Endothelial cell of umbilical vein (primary cell): ENCODE measurements around the gene DNTT. TPM values are rescaled to one million over a fixed set of nuclear protein-coding genes. Genes with fewer than 3 reads are reported as not detected.
A peak's percentile ranks its signal among the peaks of the same experiment; 100 is the strongest.

Source experiments
- BruUV-seq: library from RNA; stranded (reverse); fragments of 400-500 nt; replicated peaks from 2 replicates; lab custom pipeline; 2021; lab: Mats Ljungman, UMichigan
- CTCF ChIA-PET: fragments of 300-600, 350-600 bp; sonication (Branson Sonifier 250); formaldehyde crosslinking; loops from one replicate; lab custom pipeline; 2021; ENCODE audit warnings: antibody characterized with exemption, inconsistent platforms; lab: Charles Lee
- POLR2A ChIA-PET: fragments of 300-600, 350-600 bp; sonication (Branson Sonifier 250); formaldehyde crosslinking; loops from one replicate; lab custom pipeline; 2021; ENCODE audit warnings: antibody characterized with exemption, inconsistent platforms; lab: Charles Lee
- DNase-seq: peaks from one replicate; pipeline ENCODE4 v3.0.0-alpha.2; 2011; ENCODE audit warnings: low read depth, low spot score
- FAIRE-seq: peaks from 2 replicates; lab custom pipeline; 2011; peaks lifted over from hg19 to GRCh38; lab: Jason Lieb, UNC
- H2AFZ ChIP-seq: 2 replicates; pipeline ENCODE4 v1.6.0; 2012; ENCODE audit warnings: low read depth, low read length, control low read depth, inconsistent platforms
- H3K27ac ChIP-seq: 2 replicates; pipeline ENCODE4 v1.5.1; 2011; ENCODE audit warnings: low read depth, mild to moderate bottlenecking, control low read depth, low read length, moderate library complexity; ENCODE audit not compliant: insufficient read depth
- H3K27me3 ChIP-seq, 2 experiments: 2 replicates each; pipeline versions ENCODE4 v1.6.0 to v1.6.1; 2011; ENCODE audit warnings: low read length in 2 of 2, mixed read lengths in 1 of 2; ENCODE audit not compliant: control insufficient read depth in 2 of 2, insufficient read depth in 2 of 2
- H3K36me3 ChIP-seq, 2 experiments: 2 replicates in 1 of 2; 3 replicates in 1 of 2; pipeline ENCODE4 v1.5.1; 2011; ENCODE audit warnings: low read length in 2 of 2, mild to moderate bottlenecking in 1 of 2, moderate library complexity in 1 of 2; ENCODE audit not compliant: control insufficient read depth in 2 of 2, insufficient read depth in 2 of 2; ENCODE audit errors: extremely low read depth in 1 of 2
- H3K4me1 ChIP-seq: 3 replicates; pipeline ENCODE4 v1.5.1; 2011; ENCODE audit warnings: mild to moderate bottlenecking, low read length; ENCODE audit not compliant: control insufficient read depth, insufficient read depth; ENCODE audit errors: extremely low read depth
- H3K4me2 ChIP-seq: 2 replicates; pipeline ENCODE4 v1.6.1; 2011; ENCODE audit warnings: low read length, control low read depth, mixed read lengths; ENCODE audit not compliant: insufficient read depth
- H3K4me3 ChIP-seq, 3 experiments: fragments of 200-600 bp in 1 of 3; sonication (generic), shearing (Covaris generic) in 1 of 3; replicated peaks in 1 of 3; 2 replicates each; pipeline ENCODE4 v1.5.1; 2011 to 2016; ENCODE audit warnings: control low read depth in 3 of 3, low read length in 3 of 3, mild to moderate bottlenecking in 2 of 3, inconsistent platforms in 1 of 3, low read depth in 1 of 3, moderate library complexity in 1 of 3; ENCODE audit not compliant: insufficient read depth in 1 of 3
- H3K79me2 ChIP-seq: 2 replicates; pipeline ENCODE4 v1.6.0; 2012; ENCODE audit warnings: low read length, inconsistent platforms; ENCODE audit not compliant: control insufficient read depth, insufficient read depth
- H3K9ac ChIP-seq: replicated peaks from 2 replicates; pipeline ENCODE3; 2011; ENCODE audit warnings: low read length, control low read depth; ENCODE audit not compliant: insufficient read depth; ENCODE audit errors: extremely low read depth
- H3K9me1 ChIP-seq: replicated peaks from 3 replicates; pipeline ENCODE4 v1.6.0; 2011; ENCODE audit warnings: mild to moderate bottlenecking, low read length; ENCODE audit not compliant: control insufficient read depth, insufficient read depth; ENCODE audit errors: extremely low read depth
- H3K9me3 ChIP-seq: replicated peaks from 2 replicates; pipeline ENCODE4 v1.5.1; 2012; ENCODE audit warnings: low read length, inconsistent platforms; ENCODE audit not compliant: control insufficient read depth, insufficient read depth
- H4K20me1 ChIP-seq: replicated peaks from 2 replicates; pipeline ENCODE3; 2011; ENCODE audit warnings: mild to moderate bottlenecking, low read length; ENCODE audit not compliant: control insufficient read depth, insufficient read depth; ENCODE audit errors: extremely low read depth
- CTCF ChIP-seq, 2 donors: IDR thresholded peaks; 1 replicate in 1 of 2; 2 replicates in 1 of 2; pipeline ENCODE4 v1.5.1; 2011; ENCODE audit warnings: low read length in 2 of 2, mild to moderate bottlenecking in 2 of 2, moderate library complexity in 2 of 2, control low read depth in 1 of 2, inconsistent platforms in 1 of 2, low read depth in 1 of 2; ENCODE audit not compliant: insufficient read depth in 1 of 2; ENCODE audit errors: extremely low read depth in 1 of 2
- EZH2 ChIP-seq: IDR thresholded peaks from 2 replicates; pipeline ENCODE4 v1.6.1; 2012; ENCODE audit warnings: borderline replicate concordance, low read depth, mild to moderate bottlenecking, moderate library complexity, low read length, inconsistent platforms; ENCODE audit not compliant: severe bottlenecking
- FOS ChIP-seq: IDR thresholded peaks from 2 replicates; pipeline ENCODE4 v1.6.1; 2011; ENCODE audit warnings: mild to moderate bottlenecking, low read length, moderate library complexity, borderline replicate concordance; ENCODE audit not compliant: insufficient read depth
- GATA2 ChIP-seq: IDR thresholded peaks from 2 replicates; pipeline ENCODE4 v1.7.0; 2011; ENCODE audit warnings: low read depth, mild to moderate bottlenecking, moderate library complexity, mixed read lengths, low read length; ENCODE audit not compliant: insufficient read length, insufficient read depth
- JUN ChIP-seq: IDR thresholded peaks from 2 replicates; pipeline ENCODE4 v1.6.1; 2011; ENCODE audit warnings: borderline replicate concordance, low read depth; ENCODE audit not compliant: insufficient read length, insufficient read depth
- MAX ChIP-seq: IDR thresholded peaks from 2 replicates; pipeline ENCODE4 v1.6.1; 2011; ENCODE audit not compliant: insufficient read depth, insufficient read length
- MYC ChIP-seq: IDR thresholded peaks from one replicate; pipeline ENCODE4 v1.6.1; 2011; ENCODE audit warnings: mild to moderate bottlenecking, low read depth, low read length
- POLR2A ChIP-seq: IDR thresholded peaks from 2 replicates; pipeline ENCODE4 v1.6.1; 2012; ENCODE audit warnings: low read depth, mild to moderate bottlenecking, control low read depth, low read length
- dilution Hi-C: fragments of 300-500 bp; cut with MboI; formaldehyde crosslinking; loops from one replicate; pipeline ENCODE4 v1.15.0; 2019; ENCODE audit warnings: low sequenced_read_pairs; ENCODE audit not compliant: extremely low pct_ligation_motif_present
- intact Hi-C: fragments of 100-400 bp; cut with micrococcal nuclease; formaldehyde crosslinking; loops from one replicate; pipeline ENCODE4 v1.10.0; 2022
- polyA plus RNA-seq, 4 experiments: library from polyadenylated mRNA; depleted of rRNA in 3 of 4; stranded (reverse) in 3 of 4; unstranded in 1 of 4; fragments of >200 nt; gene quantifications; 2 replicates each; pipeline versions ENCODE4 v1.2.1 to v1.2.3, GENCODE V29; 2011 to 2012; ENCODE audit warnings: missing spikeins in 1 of 4
- total RNA-seq: library from RNA; stranded (reverse); gene quantifications from 2 replicates; pipeline ENCODE4 v1.2.3, GENCODE V29; 2021

Gene DNTT
- total and polyA plus RNA-seq, 2 donors (not counting 3 experiments of a cell fraction or from before 2014, with no cell fraction given): not detected

DNA sequence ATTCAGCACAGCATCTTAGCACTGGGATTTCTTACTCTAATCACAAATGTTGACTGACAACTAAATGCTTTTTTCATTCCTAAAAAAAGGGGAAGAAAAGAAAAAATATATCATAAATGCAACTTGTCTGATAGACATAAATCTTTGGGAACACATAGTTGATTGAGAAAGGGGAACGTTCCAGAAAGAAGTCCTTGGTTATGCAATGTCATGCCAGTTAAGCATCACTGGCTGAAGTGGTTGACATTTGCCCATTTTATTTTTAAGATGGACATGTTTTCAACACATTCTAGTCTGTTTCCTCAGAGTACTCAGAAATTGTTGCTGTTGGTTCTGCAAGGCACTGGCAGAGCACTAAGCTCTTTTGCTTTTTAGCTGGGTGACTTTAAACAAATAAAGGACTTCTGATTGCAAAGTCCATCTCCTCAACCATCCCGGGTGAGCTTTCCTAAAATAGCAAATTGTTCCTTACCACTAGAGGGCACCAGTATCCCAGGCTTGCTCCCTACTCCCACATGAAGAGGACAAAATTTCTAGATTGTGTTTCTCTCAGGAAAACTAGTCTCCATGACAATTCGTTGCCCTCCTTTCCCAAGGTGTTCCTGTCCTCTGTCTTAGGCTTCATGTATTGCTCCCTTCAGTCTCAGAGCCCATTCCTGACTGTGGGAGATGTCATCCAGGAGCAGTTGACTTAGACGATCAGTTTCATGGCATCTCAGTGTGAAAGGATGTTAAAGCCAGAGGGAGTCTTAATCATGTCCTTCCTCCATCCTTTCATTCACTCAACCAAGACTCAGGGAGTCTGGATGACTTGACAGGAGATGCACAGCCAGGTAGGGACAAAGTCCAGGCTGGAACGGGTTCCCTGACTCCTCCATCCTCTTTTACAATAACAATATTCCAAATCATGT lies 30.6 kb downstream of the DNTT start:
- H3K36me3 ChIP-seq: no peaks in the 10 kb centered on the region
- no peaks in the 10 kb centered on the region for H3K79me2 ChIP-seq
- TF ChIP-seq MYC (no peak), CTCF (IDR thresholded peaks at IDR 0.05; ENCODE audit: extremely low read depth in 1 of 2, insufficient read depth in 1 of 2, low read depth in 1 of 2, low read length in 2 of 2) (peak; percentile 68 to 74)
- no peaks in the 10 kb centered on the region for H3K9me3 ChIP-seq
- no peaks in the 10 kb centered on the region for H3K9me1 ChIP-seq
- H3K4me2 ChIP-seq: no peak overlapping the region
- no TSS peak for BruUV-seq
- peak; percentile 50 for DNase-seq
- peak; percentile 81 for FAIRE-seq
- H3K9ac ChIP-seq: no peak overlapping the region
- no peak overlapping the region for H3K4me3 ChIP-seq
- intact Hi-C loops (loop anchor here (1.0 kb wide), 2 partner anchors 31 to 40 kb away; no protein-coding TSS in a partner anchor), dilution Hi-C loops (no loop called here)
- ChIA-PET POLR2A (no interaction called here), CTCF (interaction anchor here (0.5 to 7.0 kb wide), 31 partner anchors 8 to 427 kb away, joined by 3 to 154 read pairs (median 5); partner anchors contain the start of gene CC2D2B)
- peaks cover 0 to 6% of the 10 kb centered on the region in 2 experiments for H3K27me3 ChIP-seq
- H3K27ac ChIP-seq: no peak overlapping the region
- H2AFZ ChIP-seq: no peak overlapping the region
- H4K20me1 ChIP-seq: no peaks in the 10 kb centered on the region
- no peaks in the 10 kb centered on the region for H3K4me1 ChIP-seq

DNA sequence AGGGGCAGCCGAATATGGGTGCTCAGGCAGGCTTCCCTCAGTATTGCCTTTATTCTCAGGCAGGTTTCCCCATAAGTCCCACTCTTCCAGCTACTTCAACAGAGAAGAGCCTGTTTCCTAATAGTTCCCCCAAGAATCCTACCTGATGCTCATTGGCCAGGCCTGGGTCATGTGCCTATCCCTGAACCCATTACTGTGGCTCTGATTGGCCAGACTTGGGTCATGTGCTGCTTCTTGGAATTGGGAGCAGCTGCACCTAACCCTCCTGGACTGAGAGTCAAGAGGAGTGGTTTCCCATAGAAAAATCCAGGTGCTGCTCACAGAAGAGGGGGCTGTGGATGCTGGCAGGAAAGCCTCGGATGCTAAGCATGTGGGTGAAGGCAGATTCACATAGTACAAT lies 32.9 kb downstream of the DNTT start:
- ChIA-PET CTCF (interaction anchor here (0.6 to 7.0 kb wide), 9 partner anchors 8 to 643 kb away, joined by 3 to 154 read pairs (median 10); partner anchors contain the start of gene TCTN3), POLR2A (no interaction called here)
- H3K9me3 ChIP-seq: no peaks in the 10 kb centered on the region
- no peaks in the 10 kb centered on the region for H4K20me1 ChIP-seq
- dilution Hi-C loops (no loop called here), intact Hi-C loops (no loop called here)
- H3K9ac ChIP-seq: no peak overlapping the region
- H3K79me2 ChIP-seq: no peaks in the 10 kb centered on the region
- no peaks in the 10 kb centered on the region for H3K36me3 ChIP-seq
- no peak overlapping the region for H2AFZ ChIP-seq
- no peaks in the 10 kb centered on the region for H3K9me1 ChIP-seq
- no peak overlapping the region for H3K27ac ChIP-seq
- FAIRE-seq (no peak), DNase-seq (no peak)
- no peaks in the 10 kb centered on the region for H3K4me1 ChIP-seq
- H3K27me3 ChIP-seq: peaks cover 3 to 7% of the 10 kb centered on the region in 2 experiments
- no peak overlapping the region for H3K4me3 ChIP-seq
- BruUV-seq: no TSS peak
- H3K4me2 ChIP-seq: no peak overlapping the region
- TF ChIP-seq MAX (no peak), POLR2A (no peak), EZH2 (no peak), FOS (no peak), GATA2 (no peak), JUN (no peak)
